NCI-H1694 (cell line): ENCODE results near the gene NEK1.

Experiments
- DNase-seq: peaks from one replicate; lab custom pipeline; 2025; lab: John Stamatoyannopoulos, UW

NEK1 gene

DNA sequence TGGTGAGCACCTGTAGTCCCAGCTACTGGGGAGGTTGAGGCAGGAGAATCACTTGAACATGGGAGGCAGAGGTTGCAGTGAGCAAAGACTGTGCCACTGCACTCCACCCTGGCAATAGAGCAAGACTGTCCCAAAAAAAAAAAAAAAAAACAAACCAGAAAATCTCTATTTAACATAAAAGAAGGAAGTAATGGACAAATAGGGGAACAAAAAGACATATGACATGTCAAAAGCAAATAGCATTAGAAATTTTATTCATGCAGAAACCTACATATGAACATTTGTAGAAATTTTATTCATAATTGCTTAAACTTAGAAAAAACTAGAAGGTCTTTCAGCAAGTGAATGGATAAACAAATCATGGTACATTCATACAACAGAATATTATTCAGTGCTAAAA lies 244.6 kb downstream of the NEK1 start:
- DNase-seq = no peak

DNA sequence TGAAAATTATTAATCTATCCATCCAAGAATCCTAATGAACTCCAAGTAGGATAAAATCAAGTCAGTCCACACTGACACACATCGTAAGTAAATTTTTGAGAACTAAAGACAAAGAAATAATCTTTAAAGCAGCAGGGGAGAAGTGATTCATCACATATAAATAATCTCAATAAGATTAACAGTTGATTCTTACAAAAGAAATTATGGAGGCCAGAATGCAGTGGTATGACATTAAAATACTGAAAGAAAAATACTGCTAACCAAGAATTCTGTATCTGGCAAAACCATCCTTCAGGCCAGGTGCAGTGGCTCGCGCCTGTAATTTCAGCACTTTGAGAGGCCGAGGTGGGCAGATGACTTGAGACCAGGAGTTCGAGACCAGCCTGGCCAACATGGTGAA lies 245.6 kb downstream of the NEK1 start:
- DNase-seq = no peak

GRCh38 chr4:169362607-169363006 lies 249.8 kb downstream of the NEK1 start:
- no peak for DNase-seq

DNA sequence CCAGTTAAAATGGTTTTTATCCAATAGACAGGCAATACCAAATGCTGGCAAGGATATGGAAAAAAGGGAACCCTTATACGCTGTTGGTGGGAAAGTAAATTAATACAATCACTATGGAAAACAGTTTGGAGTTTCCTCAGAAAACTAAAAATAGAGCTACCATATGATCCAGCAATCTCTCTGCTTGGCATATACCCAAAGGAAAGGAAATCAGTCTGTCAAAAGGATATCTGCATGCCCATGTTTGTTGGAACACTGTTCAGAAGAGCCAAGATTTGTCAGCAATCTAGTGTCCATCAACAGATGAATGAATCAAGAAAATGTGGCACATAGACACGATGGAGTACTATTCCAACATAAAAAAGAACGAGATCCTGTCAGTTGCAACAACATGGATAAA lies 250.6 kb downstream of the NEK1 start:
- DNase-seq = no peak

DNA sequence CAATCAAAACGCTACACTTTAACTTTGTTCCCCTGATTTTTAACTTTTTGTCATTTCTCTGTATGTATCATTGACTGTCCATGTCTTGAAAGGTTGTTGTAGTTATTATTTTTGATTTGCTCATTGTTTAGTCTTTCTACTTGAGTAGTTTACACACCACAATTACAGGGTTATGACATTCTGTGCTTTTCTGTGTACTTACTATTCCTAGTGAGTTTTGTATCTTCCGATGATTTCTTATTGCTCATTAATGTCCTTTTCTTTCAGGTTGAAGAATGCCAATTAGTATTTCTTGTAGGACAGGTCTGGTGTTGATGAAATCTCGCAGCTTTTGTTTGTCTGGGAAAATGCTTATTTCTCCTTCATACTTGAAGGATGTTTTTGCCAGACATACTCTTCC lies 252.4 kb downstream of the NEK1 start:
- DNase-seq = no peak

GRCh38 chr4:169352360-169352759 lies 260.0 kb downstream of the NEK1 start:
- no peak for DNase-seq

- no peak for DNase-seq
Observed at GRCh38 chr4:169351872-169352271, 260.5 kb downstream of the NEK1 start.

DNA sequence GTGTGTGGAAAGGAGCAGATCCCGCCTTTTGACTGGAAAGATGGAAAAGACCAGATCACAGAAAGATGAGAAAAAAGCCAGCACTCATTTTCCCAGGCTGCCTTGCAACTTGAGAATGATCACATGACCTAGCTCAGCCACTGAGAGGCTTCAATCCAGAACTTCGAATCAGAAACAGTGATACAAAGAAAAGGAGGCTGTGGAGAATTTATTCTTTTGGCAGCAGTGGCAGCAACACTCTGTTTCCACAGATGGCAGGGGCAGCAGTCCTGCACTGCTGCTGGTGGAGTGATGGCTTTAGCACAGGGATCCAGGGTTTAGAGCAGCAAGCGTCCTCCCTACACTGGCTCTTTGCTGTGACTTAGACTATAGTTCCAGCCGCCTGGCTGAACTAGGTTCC lies 263.8 kb downstream of the NEK1 start:
- DNase-seq = no peak

DNA sequence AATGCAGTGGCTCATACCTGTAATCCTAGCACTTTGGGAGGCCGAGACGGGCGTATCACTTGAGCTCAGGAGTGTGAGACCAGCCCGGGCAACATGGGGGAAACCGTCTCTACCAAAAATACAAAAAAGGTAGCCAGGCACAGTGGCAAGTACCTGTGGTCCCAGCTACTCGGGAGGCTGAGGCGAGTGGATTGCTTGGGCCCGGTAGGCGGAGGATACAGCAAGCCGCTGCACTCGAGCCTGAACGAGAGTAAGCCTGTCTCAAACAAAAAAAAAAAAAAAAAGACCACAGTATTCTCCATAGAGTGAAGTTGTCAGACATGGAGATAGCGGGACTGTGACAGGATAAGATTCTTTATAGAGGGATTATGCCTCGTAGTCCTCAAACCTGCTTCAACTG lies 265.5 kb downstream of the NEK1 start:
- DNase-seq = no peak

DNA sequence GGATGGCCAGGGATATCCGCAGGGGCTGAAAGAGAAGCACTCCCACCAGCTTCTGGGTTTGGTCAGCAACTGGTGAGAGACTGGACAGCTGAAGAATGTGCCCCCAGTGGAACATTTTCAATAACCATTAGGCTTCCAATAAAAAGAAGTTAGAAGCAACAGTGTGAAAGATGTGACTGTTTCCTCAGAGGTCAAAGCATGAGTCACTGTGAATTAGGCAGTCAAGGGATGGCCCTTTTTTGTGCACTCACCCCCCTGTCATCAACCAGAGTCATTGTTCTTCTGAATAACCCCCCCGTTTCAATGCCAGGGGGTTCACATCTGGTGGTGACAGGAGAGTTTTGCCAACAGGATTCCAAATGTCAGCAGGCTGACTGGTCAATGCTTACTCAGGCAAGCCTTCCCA lies 267.1 kb downstream of the NEK1 start:
- DNase-seq = no peak
